HG03060 (cell line): ENCODE measurements around the gene TTC7B.
A peak's percentile ranks its signal among the peaks of the same experiment; 100 is the strongest.

Experiments
- ATAC-seq: cut with Tn5 transposase; IDR thresholded peaks from one replicate; pipeline ENCODE4 v1.9.1; 2021; ENCODE audit warnings: low read depth, moderate number of reproducible peaks; ENCODE audit not compliant: unreplicated experiment

TTC7B gene

DNA sequence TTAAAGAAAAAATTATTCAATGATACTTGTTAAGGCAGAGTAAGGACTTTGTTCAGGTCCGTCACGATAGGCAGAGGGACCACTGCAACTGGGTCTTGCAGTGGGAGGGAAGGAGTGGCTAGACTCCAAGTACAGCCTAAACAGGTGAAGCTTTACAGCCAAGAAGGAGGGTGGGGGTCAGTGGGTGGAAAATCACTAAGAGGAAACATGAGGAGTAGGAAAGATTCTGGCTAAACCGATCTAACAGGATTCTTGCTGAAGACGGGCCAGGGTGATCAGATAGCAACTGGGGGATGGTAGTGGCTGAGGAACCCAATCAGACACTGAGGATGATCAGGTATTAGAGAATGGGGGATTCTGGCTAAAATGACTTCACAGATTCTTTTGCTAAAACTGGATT is 100.2 kb downstream of the TTC7B start:
- ATAC-seq = no peak

DNA sequence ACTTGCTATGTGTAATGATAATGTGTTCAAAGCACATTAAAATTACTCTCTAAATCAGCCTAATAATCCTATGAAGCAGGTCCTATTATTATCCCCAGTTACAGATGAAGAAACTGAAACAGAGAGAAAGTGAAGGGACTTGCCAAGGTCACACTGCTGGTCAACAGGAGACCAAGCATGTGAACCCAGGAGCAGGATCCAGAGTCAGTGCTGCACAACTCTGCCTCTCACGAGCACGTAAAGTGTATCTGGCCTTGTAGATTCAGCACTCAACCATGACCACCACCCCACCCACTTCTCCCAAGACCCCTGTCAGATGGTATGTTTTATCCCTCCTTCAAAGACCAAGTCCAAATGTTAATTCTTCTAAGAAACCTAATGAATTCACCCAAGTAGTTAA is 100.7 kb downstream of the TTC7B start:
- ATAC-seq = no peak

GRCh38 chr14:90714811-90715210 is 101.4 kb downstream of the TTC7B start:
- ATAC-seq = no peak

GRCh38 chr14:90704738-90705392 is 111.4 kb downstream of the TTC7B start:
- no peak for ATAC-seq

DNA sequence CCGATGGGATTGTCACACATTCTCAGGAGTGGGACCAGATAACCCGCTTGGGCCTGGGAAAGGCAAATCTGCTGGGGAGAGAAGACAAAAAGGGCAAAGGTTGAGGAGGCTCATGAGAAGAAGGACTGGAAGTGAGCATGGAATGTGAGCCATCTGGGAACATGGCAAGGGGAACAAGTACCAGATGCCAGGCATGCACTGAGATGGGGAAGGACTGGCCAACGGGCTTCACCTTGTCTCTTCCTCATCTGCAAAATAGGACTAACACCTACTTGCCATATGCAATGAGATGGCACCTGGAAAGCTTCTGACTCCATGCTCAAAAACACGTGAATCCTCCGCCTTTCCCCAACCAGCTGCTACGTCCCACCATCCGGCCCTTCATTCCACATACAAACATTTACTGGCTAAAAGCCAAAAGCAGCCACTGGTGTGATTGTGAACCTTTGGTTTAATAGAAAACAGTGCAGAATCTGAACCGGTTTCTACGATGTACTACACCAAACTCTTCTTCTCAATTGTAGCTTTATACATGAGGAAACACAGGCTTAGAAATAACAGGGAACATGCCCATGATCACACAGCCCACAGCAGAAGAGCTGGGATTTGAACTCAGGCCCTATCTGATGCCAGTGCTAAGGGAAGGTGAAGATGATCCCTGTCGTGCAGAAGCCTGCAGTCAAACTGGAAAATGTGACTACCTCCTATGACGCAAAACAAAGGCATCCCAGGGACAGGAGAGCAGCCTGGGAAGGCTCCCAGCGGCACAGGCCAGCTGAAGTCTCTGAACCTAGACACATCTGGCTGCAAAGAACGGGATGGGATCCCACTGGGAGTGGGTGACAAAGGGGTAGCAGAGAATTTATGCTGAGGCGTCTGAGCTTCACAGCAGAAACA is 112.1 kb downstream of the TTC7B start:
- no peak for ATAC-seq

DNA sequence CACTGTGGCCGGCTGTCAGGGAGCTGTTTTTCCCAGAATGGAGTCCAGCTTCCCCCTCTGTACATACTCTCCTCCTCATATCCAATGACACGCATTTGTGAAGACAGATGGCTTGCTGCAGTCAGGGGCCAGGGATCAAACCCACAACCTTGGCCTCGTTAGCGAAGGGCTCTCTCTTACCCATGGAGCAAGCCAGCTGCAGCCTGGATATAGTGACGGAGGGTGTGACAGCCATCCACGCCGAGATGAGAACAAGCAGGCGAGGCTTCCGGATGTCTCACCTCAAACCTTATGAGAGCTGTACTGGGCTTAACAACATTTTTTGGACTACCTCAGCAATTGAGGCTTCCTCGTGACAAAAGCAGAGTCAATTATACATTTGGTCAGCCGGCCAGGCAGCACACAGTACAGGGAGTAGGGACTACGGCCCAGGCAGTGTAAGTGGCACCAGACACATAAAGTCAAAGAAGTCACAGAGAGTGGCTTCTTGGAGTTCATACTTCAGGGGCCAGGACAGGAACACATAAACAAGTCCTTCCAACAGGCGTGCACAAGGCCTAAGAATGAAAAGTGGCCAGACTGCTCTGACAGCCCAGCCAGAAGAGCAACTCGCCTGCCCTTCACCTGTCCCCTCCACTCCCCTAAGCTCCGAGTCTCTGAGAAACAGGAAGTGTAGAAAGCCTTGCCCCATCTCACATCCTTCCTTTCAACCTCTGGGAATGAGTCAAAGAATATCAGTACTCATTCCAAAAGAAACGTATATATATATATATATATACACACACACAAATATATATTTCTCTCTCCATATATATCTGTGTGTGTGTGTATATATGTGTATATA is 115.1 kb downstream of the TTC7B start:
- ATAC-seq = no peak

DNA sequence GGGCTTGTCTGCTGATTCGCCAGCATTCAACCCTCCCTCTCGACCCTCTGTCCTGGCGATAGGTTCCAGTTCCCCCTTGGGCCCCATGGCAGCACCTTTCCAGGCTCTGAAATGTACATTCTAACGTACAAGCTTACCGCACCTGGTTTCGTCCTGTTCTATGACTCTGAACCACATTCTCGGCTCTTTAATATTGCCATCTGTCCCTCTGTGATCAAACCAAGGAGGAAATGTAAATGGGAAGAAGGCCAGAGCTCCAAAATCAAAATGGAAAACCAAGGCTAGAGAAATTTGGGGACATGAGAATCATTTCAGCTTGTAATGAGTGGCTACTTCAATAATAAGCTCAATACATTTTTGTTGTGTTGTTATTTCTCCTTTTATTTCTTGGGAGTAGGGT is 117.2 kb downstream of the TTC7B start:
- no peak for ATAC-seq

GRCh38 chr14:90698379-90698869 is 117.8 kb downstream of the TTC7B start:
- ATAC-seq = no peak

DNA sequence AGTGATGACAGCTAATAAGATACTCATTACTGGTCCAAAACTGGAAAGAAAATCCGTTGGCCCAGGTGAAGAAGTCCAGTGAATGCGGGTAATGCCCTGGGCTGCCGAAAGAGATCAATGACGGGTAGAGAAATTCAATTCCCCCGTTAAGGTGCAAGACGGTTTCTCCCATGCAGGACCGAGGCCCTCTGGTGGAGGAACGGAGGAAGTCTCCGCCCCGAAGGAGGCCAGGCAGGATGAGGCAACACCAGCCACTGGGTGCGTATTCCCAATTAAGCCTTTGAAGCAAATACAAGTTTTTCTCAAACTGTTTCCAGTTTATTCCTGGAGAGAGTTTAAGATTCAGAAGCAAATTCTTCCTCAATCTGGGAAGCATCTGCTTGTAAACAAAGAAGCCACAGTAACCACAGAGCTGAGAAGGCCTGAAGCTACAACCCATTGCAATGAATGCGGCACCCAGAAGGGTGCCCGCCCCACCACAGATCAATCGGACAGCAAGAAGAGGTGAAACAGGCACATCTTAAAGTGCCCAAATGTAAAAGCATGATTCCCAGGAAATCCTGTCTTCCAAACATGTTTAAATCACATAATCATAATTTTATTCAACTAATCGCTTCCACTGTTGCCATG is 118.5 kb downstream of the TTC7B start:
- ATAC-seq = peak; percentile 55

GRCh38 chr14:90697132-90697531 is 119.1 kb downstream of the TTC7B start:
- ATAC-seq = no peak

DNA sequence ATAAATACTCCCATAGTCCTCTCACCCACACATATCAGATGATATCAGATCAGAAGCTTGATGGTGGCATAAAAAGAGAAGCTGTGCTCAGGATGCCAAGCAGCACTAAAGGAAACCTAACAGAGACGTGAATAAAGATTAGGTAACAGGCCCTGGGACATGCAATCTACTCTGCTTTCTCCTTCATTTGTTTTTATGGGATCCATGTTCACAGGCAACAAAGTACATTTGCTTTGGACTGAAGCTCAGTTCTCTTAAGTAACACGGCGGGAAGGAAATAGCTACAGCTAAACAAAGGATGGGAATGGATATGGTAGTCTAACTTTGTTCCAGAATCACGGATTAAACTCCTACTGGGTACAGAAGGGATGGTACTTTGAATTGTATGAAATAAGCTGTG is 119.5 kb downstream of the TTC7B start:
- no peak for ATAC-seq

DNA sequence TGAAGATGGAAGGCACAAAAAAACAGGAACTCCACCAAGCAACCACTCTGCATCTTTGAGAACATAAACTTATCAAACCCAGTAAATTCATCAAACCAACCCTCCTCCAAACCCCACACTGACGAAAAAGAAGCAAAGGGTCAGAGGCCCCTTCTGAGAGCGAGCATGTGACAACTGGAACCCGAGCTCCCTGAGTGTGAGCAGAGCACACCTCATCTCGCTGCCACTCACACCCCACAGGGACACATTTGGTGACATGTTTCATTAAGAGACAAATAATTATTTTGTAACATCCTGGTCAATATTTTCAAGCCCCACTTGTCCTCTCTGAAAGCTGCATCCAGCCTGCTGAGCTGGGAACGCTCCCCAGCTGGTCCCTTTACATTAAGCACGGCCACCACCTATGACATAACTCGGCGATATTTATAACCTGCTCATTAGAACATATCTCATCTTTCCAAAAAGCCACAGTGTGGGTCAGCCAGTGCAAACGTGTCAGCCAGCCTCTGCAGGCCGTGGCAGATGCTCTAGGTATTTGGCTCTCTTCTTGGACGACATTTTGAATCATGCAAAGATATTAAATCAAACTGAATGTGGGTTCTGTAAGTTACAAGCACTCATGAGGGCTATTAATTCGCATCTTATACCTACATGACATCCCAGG is 120.1 kb downstream of the TTC7B start:
- ATAC-seq = no peak

GRCh38 chr14:90693413-90693812 is 122.8 kb downstream of the TTC7B start:
- ATAC-seq = no peak

GRCh38 chr14:90692826-90693225 is 123.4 kb downstream of the TTC7B start:
- ATAC-seq = no peak

- ATAC-seq = no peak
These were observed 124.2 kb downstream of the TTC7B start for GRCh38 chr14:90692061-90692460.

- ATAC-seq = no peak
These were observed 124.6 kb downstream of the TTC7B start for GRCh38 chr14:90691627-90692026.

GRCh38 chr14:90687680-90688079 is 128.6 kb downstream of the TTC7B start:
- ATAC-seq = no peak

DNA sequence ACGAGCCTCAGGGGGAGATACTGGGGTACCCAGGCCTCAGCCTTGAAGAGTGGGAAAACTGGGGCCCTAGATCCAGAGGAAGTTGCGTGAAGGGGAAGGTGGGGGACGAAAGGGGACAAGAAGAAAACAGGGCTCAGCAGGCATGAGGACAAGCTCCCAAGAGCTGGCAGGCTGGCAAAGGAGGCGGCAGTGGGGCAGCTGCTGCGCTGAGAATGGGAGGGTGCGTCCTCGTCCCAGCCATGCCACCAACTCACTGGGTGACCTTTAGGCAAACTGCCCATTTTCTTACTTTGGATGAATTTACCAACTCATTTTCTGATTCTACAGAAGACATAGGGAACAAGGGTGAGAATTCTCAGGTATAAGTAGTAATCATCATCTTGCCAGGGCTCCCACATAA is 133.6 kb downstream of the TTC7B start:
- no peak for ATAC-seq

GRCh38 chr14:90681929-90682328 is 134.3 kb downstream of the TTC7B start:
- no peak for ATAC-seq

- no peak for ATAC-seq
These were observed 137.3 kb downstream of the TTC7B start for GRCh38 chr14:90678846-90679362.
